Lower lobe of right lung (tissue), 2 donors: Measurements from ENCODE around the gene MPC1. TPM values are rescaled to one million over a fixed set of nuclear protein-coding genes. Genes with fewer than 3 reads are reported as not detected.
A peak's percentile ranks its signal among the peaks of the same experiment; 100 is the strongest.

Source experiments
- ATAC-seq, 2 donors: fragments of 200-7000 bp; cut with Tn5 transposase; one replicate each; pipeline ENCODE4 v1.9.1; 2020 to 2022; ENCODE audit warnings: mild to moderate bottlenecking in 2 of 2, moderate library complexity in 2 of 2
- DNase-seq: peaks from one replicate; pipeline ENCODE4 v3.0.0-alpha.2; 2020
- H3K27ac ChIP-seq: fragments of 200-600 bp; one replicate; pipeline ENCODE4 v1.8.0; 2022
- H3K27me3 ChIP-seq: fragments of 200-600 bp; one replicate; pipeline ENCODE4 v1.8.0; 2022; ENCODE audit warnings: low read depth
- H3K36me3 ChIP-seq: fragments of 200-600 bp; one replicate; pipeline ENCODE4 v1.8.0; 2022; ENCODE audit warnings: mild to moderate bottlenecking
- H3K4me1 ChIP-seq: fragments of 200-600 bp; one replicate; pipeline ENCODE4 v1.8.0; 2022
- H3K4me3 ChIP-seq: fragments of 200-600 bp; one replicate; pipeline ENCODE4 v1.8.0; 2022; ENCODE audit warnings: mild to moderate bottlenecking
- H3K9me3 ChIP-seq: fragments of 200-600 bp; one replicate; pipeline ENCODE4 v1.8.0; 2022
- intact Hi-C: fragments of 100-400 bp; cut with DNase I; formaldehyde crosslinking; loops from one replicate; pipeline ENCODE4 v1.11.0; 2022
- total RNA-seq: library from RNA; stranded (reverse); fragmentation: NEBNext Ultra II Directional; extraction: Animal tissue kit (Norgen Biotek cat#: 25700); gene quantifications from one replicate; pipeline ENCODE4 v1.2.1, GENCODE V29; 2021
- TF ChIP-seq, protein P1 (sequence below): fragments of 200-600 bp; IDR thresholded peaks from one replicate; pipeline ENCODE4 v1.8.0; 2022; ENCODE audit warnings: antibody characterized with exemption, mild to moderate bottlenecking
- donor health status: DM: no; HTN: yes; CAD: no; lungs with severe emphysema.

The MPC1 gene
- total RNA-seq, 1 donor from 2014 or later: 46.8 TPM

GRCh38 chr6:166334878-166335277, 47.9 kb downstream of the MPC1 start:
- intact Hi-C loops: no loop called here
- Histone ChIP-seq H3K4me3 (no peak overlapping the region), H3K4me1 (peaks cover 45% of the 10 kb centered on the region), H3K27ac (no peak overlapping the region), H3K9me3 (no peaks in the 10 kb centered on the region), H3K27me3 (no peaks in the 10 kb centered on the region), H3K36me3 (peaks cover 48% of the 10 kb centered on the region)
- TF ChIP-seq, protein P1, sequence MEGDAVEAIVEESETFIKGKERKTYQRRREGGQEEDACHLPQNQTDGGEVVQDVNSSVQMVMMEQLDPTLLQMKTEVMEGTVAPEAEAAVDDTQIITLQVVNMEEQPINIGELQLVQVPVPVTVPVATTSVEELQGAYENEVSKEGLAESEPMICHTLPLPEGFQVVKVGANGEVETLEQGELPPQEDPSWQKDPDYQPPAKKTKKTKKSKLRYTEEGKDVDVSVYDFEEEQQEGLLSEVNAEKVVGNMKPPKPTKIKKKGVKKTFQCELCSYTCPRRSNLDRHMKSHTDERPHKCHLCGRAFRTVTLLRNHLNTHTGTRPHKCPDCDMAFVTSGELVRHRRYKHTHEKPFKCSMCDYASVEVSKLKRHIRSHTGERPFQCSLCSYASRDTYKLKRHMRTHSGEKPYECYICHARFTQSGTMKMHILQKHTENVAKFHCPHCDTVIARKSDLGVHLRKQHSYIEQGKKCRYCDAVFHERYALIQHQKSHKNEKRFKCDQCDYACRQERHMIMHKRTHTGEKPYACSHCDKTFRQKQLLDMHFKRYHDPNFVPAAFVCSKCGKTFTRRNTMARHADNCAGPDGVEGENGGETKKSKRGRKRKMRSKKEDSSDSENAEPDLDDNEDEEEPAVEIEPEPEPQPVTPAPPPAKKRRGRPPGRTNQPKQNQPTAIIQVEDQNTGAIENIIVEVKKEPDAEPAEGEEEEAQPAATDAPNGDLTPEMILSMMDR: no peak
- ATAC-seq: no peak
- no peak for DNase-seq

DNA sequence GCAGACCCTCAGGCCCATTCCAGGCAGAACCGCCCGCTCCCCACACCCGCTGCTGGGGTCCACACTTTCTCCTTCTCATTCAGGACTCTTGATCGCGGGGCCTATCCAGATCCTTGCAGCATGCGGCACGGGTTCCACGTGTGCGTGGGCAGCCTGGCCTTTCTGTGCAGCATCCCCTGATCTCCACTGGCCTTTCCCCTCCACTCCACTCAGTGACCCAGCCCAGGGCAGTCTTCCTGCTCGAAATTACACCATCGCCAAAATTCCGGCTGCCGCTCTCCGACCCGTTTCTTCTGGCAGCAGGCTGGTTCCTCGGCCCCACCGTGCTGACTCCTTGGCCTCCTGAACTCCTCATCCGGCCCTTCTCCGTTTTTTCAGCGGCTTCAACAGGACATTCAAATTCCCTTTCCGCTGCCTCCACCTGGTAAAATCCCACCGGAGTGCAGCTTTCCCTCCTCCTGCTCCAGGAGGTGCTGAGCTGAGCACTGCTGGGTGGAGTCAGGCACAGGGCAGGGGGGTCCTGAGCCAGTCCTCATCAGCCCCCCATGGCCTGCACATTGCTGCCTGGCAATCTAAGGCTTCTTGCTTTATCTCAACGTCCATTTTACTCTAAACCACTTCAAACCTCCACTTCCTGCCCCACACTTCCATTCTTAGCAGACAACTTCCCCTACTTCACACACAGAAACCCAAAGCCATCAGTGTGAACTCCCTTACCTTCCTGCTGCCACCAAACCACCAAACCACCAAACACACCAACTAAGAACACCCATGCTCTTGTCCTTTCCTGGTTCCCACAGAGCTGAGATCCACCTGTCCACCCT, 49.4 kb downstream of the MPC1 start:
- no peak for DNase-seq
- Histone ChIP-seq H3K9me3 (no peaks in the 10 kb centered on the region), H3K4me3 (no peak overlapping the region), H3K27ac (no peak overlapping the region), H3K27me3 (no peaks in the 10 kb centered on the region), H3K36me3 (peaks cover 55% of the 10 kb centered on the region), H3K4me1 (peaks cover 40% of the 10 kb centered on the region)
- peak; percentile 35 to 42 for ATAC-seq
- intact Hi-C loops: no loop called here
- TF ChIP-seq, protein P1: no peak

DNA sequence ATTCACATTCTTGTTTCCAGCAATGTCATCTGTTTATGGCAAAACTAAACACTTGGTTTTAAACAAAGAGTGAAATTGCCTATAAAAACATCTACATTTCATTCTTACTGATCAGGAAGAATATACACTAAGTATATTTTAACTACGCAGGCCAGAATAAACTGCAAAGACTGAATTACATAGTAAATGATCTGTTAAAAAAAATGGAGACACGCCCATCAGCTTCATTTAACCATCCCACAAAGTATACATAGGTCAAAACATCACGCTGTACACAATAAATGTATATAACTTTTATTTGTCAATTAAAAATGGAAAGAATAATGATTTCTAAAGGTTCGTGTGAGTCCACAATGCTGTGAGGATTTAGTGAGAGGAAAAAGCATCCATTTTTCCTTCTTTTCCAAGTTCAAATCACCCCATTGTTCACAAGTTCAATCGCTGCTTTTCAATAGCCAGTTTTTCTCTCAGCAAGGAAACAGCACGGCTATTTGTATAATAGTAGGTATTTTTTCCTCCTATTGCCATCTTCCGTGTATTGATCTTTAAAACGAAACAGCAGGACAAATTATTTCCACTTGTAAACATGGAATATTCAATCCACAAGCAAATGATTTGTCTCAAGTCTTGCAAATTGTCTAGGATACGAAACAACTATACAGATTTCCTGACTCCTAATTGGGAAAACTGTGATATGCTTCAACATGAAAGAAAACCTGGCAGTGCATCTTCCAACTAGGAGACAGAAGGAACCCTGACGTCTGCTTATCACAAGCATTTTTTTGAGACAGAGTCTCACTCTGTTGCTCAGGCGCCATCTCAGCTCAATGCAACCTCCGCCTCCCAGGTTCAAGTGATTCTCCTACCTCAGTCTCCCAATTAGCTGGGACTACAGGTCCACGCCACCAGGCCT, 51.0 kb downstream of the MPC1 start:
- DNase-seq (no peak), ATAC-seq (no peak)
- Histone ChIP-seq H3K9me3 (no peaks in the 10 kb centered on the region), H3K36me3 (peaks cover 55% of the 10 kb centered on the region), H3K27me3 (no peaks in the 10 kb centered on the region), H3K27ac (no peak overlapping the region), H3K4me3 (no peak overlapping the region), H3K4me1 (peaks cover 40% of the 10 kb centered on the region)
- TF ChIP-seq, protein P1: no peak
- intact Hi-C loops: no loop called here

DNA sequence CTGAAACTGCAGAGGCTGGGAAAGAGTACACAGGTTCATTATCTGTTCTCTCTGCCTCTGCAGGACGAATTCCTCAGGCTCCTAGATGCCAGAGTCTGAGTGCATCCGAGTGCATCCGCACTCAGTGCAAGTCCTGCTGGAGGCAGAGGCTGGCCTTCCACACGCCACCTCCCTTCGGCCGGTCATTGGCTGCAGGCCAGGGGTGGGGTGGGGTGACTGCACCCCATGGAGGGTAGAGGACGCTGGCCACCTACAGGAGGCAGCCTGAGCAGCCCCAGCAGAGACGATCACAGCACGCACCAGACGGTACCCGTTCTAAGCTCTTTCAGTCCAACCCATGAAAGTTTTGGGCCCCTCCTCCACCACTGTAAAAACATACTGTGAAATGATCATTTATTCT, 52.1 kb downstream of the MPC1 start:
- Histone ChIP-seq H3K27me3 (no peaks in the 10 kb centered on the region), H3K9me3 (no peaks in the 10 kb centered on the region), H3K4me1 (peaks cover 40% of the 10 kb centered on the region), H3K36me3 (peaks cover 59% of the 10 kb centered on the region), H3K4me3 (no peak overlapping the region), H3K27ac (no peak overlapping the region)
- intact Hi-C loops: no loop called here
- TF ChIP-seq, protein P1: no peak
- DNase-seq: no peak
- ATAC-seq: peak; percentile 63 to 65

- Histone ChIP-seq H3K4me1 (peaks cover 8% of the 10 kb centered on the region), H3K27ac (no peak overlapping the region), H3K9me3 (no peaks in the 10 kb centered on the region), H3K36me3 (peaks cover 90% of the 10 kb centered on the region), H3K27me3 (no peaks in the 10 kb centered on the region), H3K4me3 (no peak overlapping the region)
- ATAC-seq: no peak
- DNase-seq: no peak
- intact Hi-C loops: no loop called here
- TF ChIP-seq, protein P1: no peak
Measured at GRCh38 chr6:166325383-166326042, 57.2 kb downstream of the MPC1 start.
